Trophoblast cell (in vitro differentiated cells and primary cell): ENCODE measurements around the gene BEND6.
A peak's percentile ranks its signal among the peaks of the same experiment; 100 is the strongest.

Experiments
- DNase-seq, 2 donors: peaks; one replicate each; pipeline ENCODE4 v3.0.0-alpha.2; 2016
- H2AFZ ChIP-seq: 2 replicates; pipeline ENCODE4 v1.6.1; 2013; ENCODE audit warnings: low read length, moderate library complexity, mild to moderate bottlenecking; ENCODE audit not compliant: insufficient read depth, poor library complexity
- H2AK5ac ChIP-seq: 2 replicates; pipeline ENCODE4 v1.6.1; 2013; ENCODE audit warnings: mild to moderate bottlenecking, low read length
- H2BK120ac ChIP-seq: 2 replicates; pipeline ENCODE4 v1.6.1; 2013; ENCODE audit warnings: low read length, mild to moderate bottlenecking, moderate library complexity; ENCODE audit not compliant: insufficient read depth, poor library complexity
- H2BK12ac ChIP-seq: 2 replicates; pipeline ENCODE4 v1.6.1; 2013; ENCODE audit warnings: mild to moderate bottlenecking, low read length, moderate library complexity
- H2BK5ac ChIP-seq: 2 replicates; pipeline ENCODE4 v1.6.1; 2013; ENCODE audit warnings: low read length, low read depth, moderate library complexity, mild to moderate bottlenecking; ENCODE audit not compliant: poor library complexity
- H3K14ac ChIP-seq: 2 replicates; pipeline ENCODE4 v1.6.1; 2013; ENCODE audit warnings: mild to moderate bottlenecking, low read length
- H3K18ac ChIP-seq: 2 replicates; pipeline ENCODE4 v1.6.1; 2013; ENCODE audit warnings: mild to moderate bottlenecking, low read length
- H3K23ac ChIP-seq: 2 replicates; pipeline ENCODE4 v1.6.1; 2013; ENCODE audit warnings: low read length
- H3K27ac ChIP-seq: 2 replicates; pipeline ENCODE4 v1.5.1; 2013; ENCODE audit warnings: low read depth, mild to moderate bottlenecking, inconsistent platforms, low read length, moderate library complexity
- H3K27me3 ChIP-seq: 2 replicates; pipeline ENCODE4 v1.6.1; 2013; ENCODE audit warnings: inconsistent platforms, mild to moderate bottlenecking, low read length, moderate library complexity; ENCODE audit not compliant: insufficient read depth
- H3K36me3 ChIP-seq, 2 experiments: 1 replicate in 1 of 2; 2 replicates in 1 of 2; pipeline ENCODE4 v1.6.1; 2013; ENCODE audit warnings: low read length in 2 of 2, mild to moderate bottlenecking in 2 of 2, moderate library complexity in 1 of 2; ENCODE audit not compliant: insufficient read depth in 2 of 2, control insufficient read depth in 1 of 2
- H3K4ac ChIP-seq: 2 replicates; pipeline ENCODE4 v1.6.1; 2013; ENCODE audit warnings: low read depth, mild to moderate bottlenecking, low read length, moderate library complexity
- H3K4me1 ChIP-seq, 2 experiments: 1 replicate in 1 of 2; 2 replicates in 1 of 2; pipeline ENCODE4 v1.6.1; 2013; ENCODE audit warnings: low read length in 2 of 2, mild to moderate bottlenecking in 2 of 2, moderate library complexity in 1 of 2; ENCODE audit not compliant: insufficient read depth in 2 of 2, control insufficient read depth in 1 of 2
- H3K4me2 ChIP-seq: 2 replicates; pipeline ENCODE4 v1.6.1; 2013; ENCODE audit warnings: inconsistent platforms, mild to moderate bottlenecking, low read length, moderate library complexity
- H3K4me3 ChIP-seq: 2 replicates; pipeline ENCODE4 v1.5.1; 2013; ENCODE audit warnings: mild to moderate bottlenecking, low read depth, low read length, inconsistent platforms
- H3K79me1 ChIP-seq: one replicate; pipeline ENCODE4 v1.6.1; 2013; ENCODE audit warnings: low read length
- H3K79me2 ChIP-seq: 2 replicates; pipeline ENCODE4 v1.6.1; 2013; ENCODE audit warnings: low read length, mild to moderate bottlenecking; ENCODE audit not compliant: control insufficient read depth, insufficient read depth, poor library complexity
- H3K9ac ChIP-seq: 2 replicates; pipeline ENCODE4 v1.6.1; 2013; ENCODE audit warnings: mild to moderate bottlenecking, low read length
- H3K9me3 ChIP-seq: 2 replicates; pipeline ENCODE4 v1.6.1; 2013; ENCODE audit warnings: low read depth, mild to moderate bottlenecking, control low read depth, inconsistent platforms, low read length; ENCODE audit not compliant: insufficient read depth
- H4K12ac ChIP-seq: 2 replicates; pipeline ENCODE4 v1.6.1; 2013; ENCODE audit warnings: low read depth, mild to moderate bottlenecking, low read length, moderate library complexity
- H4K8ac ChIP-seq: 2 replicates; pipeline ENCODE4 v1.6.1; 2013; ENCODE audit warnings: low read depth, mild to moderate bottlenecking, low read length, moderate library complexity
- H4K91ac ChIP-seq: one replicate; pipeline ENCODE4 v1.6.1; 2013; ENCODE audit warnings: low read depth, mild to moderate bottlenecking, low read length, moderate library complexity
- WGBS: extraction: QIAGEN DNeasy Blood & Tissue Kit; methylation state at CpG from one replicate; pipeline ENCODE4 v1.1.7; 2013; ENCODE audit warnings: missing lambda C conversion rate; ENCODE audit not compliant: insufficient read length, insufficient coverage; ENCODE audit errors: extremely low coverage; 5-methylcytosine and 5-hydroxymethylcytosine counted together

BEND6 gene

DNA sequence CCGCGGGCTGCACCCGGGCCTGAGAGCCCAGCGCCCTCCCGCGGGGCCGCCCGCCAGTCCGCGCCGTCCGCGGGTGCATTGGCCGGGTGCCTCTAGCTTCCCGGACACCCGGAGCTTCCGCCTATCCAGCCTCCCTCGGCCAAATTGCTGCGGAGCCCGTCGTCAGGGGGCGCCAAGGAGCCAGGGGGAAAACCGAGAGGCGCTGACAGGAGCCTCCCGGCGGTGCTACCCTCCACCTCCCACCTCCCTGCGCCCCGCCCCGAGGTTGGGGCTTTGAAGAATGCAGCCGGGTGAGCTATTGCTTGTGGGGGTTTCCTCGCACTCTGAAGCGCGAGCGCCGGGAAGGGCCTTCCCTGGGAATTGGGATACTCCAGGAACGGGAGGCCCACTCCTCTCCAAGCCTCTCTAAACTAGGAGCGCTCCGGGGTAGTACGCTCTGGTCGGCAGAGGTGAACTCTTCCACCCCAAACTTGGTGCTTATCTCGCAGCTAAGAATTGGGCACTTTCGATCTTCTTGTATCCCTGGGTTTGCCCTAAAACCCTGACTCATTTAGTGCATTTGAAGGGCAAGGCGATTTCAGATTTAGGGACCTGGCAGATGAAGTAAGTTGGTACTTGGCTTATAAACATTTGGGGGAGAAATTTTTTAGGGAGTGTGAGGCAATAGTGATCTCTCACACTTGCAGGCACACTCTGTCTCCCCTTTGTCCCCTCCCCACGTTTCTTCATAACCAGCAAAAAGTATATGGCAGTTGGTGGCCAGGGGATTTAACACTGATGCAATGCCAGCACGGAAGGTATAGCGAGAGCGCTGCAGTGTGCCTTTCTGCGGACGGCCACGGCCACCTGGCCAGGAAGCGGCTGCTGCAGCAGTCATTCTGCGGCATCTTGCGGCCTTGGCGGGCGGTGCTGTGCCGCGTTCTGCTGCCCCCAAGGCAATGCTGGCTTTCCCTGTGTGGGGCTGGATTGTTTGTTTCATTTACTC lies 556 bp downstream of the BEND6 start:
- Histone ChIP-seq H3K79me2 (peaks cover 7% of the 10 kb centered on the region), H2BK5ac (peak overlapping the region; percentile 75), H3K79me1 (peaks cover 13% of the 10 kb centered on the region), H3K23ac (no peak overlapping the region), H3K9me3 (no peaks in the 10 kb centered on the region), H2AFZ (peak overlapping the region; percentile 62), H4K12ac (peak overlapping the region; percentile 64), H2BK120ac (peak overlapping the region; percentile 38), H3K36me3 (no peaks in the 10 kb centered on the region), H3K4ac (no peak overlapping the region), H4K91ac (peak overlapping the region; percentile 92), H3K4me2 (peak overlapping the region; percentile 94), H2AK5ac (no peak overlapping the region), H3K14ac (peak overlapping the region; percentile 86), H3K18ac (peak overlapping the region; percentile 72), H4K8ac (peak overlapping the region; percentile 70), H3K9ac (peak overlapping the region; percentile 76), H3K27me3 (no peaks in the 10 kb centered on the region), H3K4me1 (peaks cover 0 to 3% of the 10 kb centered on the region in 2 experiments), H3K27ac (peak overlapping the region; percentile 80), H2BK12ac (no peak overlapping the region), H3K4me3 (peak overlapping the region; percentile 90)
- peak; percentile 91 to 94 for DNase-seq
- WGBS, result no CpG with 5 or more reads among the region's 57 CpGs

DNA sequence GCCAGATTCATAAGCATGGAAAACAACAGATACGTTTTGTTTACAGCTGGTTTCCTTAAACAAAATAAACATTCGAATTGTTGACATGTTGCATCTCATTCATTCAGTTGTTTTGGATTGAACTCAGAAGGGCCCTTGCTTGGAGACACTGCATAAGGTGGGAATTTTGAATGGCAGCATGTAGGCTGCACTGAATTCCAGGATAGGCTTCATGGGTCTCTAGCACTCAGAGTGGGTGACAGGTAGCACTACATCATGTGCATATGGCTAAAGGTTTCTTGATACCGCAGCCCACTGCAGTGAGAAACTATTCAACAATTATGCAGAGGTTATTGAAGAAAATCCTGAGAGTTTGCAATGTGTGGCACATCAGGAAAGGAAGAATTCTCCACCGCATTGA lies 1.6 kb downstream of the BEND6 start:
- H3K4me1 ChIP-seq, result peaks cover 0 to 3% of the 10 kb centered on the region in 2 experiments
- no peak overlapping the region for H2AFZ ChIP-seq
- H3K4me3 ChIP-seq, result no peak overlapping the region
- no peak overlapping the region for H3K27ac ChIP-seq
- no peak overlapping the region for H3K4me2 ChIP-seq
- no peak overlapping the region for H3K18ac ChIP-seq
- WGBS, result no CpG with 5 or more reads among the region's 4 CpGs
- H3K79me1 ChIP-seq, result peaks cover 13% of the 10 kb centered on the region
- no peak overlapping the region for H2BK12ac ChIP-seq
- H3K9me3 ChIP-seq, result no peaks in the 10 kb centered on the region
- no peak overlapping the region for H4K12ac ChIP-seq
- H3K14ac ChIP-seq, result no peak overlapping the region
- no peak overlapping the region for H3K9ac ChIP-seq
- H3K36me3 ChIP-seq, result no peaks in the 10 kb centered on the region
- H4K8ac ChIP-seq, result no peak overlapping the region
- H3K4ac ChIP-seq, result no peak overlapping the region
- no peak overlapping the region for H2AK5ac ChIP-seq
- no peak overlapping the region for H2BK5ac ChIP-seq
- peaks cover 7% of the 10 kb centered on the region for H3K79me2 ChIP-seq
- H3K23ac ChIP-seq, result no peak overlapping the region
- no peaks in the 10 kb centered on the region for H3K27me3 ChIP-seq
- H2BK120ac ChIP-seq, result no peak overlapping the region
- H4K91ac ChIP-seq, result no peak overlapping the region
- no peak for DNase-seq

DNA sequence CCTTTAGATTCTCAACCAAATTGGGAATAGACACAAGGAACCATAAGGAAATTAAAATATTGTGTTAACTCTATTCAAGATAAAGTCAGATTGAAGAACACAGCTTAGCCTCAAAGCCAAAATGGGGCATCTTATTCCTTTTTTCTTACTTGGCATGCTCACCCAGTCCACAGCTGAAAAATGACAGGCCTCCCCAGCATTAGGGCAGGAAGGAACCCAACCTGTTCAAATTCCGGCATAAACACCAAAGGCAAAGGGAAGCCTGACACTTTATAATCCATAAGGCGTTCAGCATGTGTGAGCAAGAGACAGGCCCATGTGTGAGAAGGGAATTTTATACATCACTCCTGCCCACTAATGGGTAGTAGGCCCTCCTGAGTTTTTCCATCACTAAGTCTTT lies 2.9 kb downstream of the BEND6 start:
- Histone ChIP-seq H3K27me3 (no peaks in the 10 kb centered on the region), H3K79me2 (peaks cover 7% of the 10 kb centered on the region), H3K23ac (no peak overlapping the region), H2BK120ac (no peak overlapping the region), H3K36me3 (no peaks in the 10 kb centered on the region), H3K4ac (no peak overlapping the region), H3K18ac (no peak overlapping the region), H3K9me3 (no peaks in the 10 kb centered on the region), H2AK5ac (no peak overlapping the region), H2AFZ (no peak overlapping the region), H3K4me1 (peaks cover 0 to 3% of the 10 kb centered on the region in 2 experiments), H4K12ac (no peak overlapping the region), H2BK12ac (no peak overlapping the region), H3K9ac (no peak overlapping the region), H3K4me2 (no peak overlapping the region), H3K27ac (no peak overlapping the region), H4K8ac (no peak overlapping the region), H4K91ac (no peak overlapping the region), H3K79me1 (peaks cover 13% of the 10 kb centered on the region), H3K4me3 (no peak overlapping the region), H2BK5ac (no peak overlapping the region), H3K14ac (no peak overlapping the region)
- no peak for DNase-seq
- WGBS, result no CpG with 5 or more reads among the region's 2 CpGs

DNA sequence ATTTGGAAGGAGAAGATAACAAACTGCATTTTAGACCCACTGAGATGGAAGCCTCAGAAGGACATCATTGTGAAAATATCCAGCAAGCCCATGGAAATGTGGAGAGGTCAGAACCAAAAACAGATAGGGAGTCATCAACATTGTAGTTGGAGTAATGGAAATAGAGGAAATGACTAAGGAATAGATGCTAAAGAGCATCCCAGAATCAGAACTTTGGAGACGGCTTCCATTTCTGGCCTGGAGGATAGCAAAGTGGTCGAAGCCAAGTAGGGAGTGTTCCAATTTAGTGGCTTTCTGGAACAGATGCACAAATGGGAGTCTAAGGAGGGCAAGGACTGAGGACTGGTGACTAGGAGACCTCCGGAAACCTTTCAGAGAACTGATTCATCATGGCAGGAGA lies 3.6 kb downstream of the BEND6 start:
- Histone ChIP-seq H3K4me2 (no peak overlapping the region), H3K79me2 (peaks cover 7% of the 10 kb centered on the region), H3K27ac (no peak overlapping the region), H4K8ac (no peak overlapping the region), H3K4me1 (peaks cover 0 to under 1% of the 10 kb centered on the region in 2 experiments), H3K23ac (no peak overlapping the region), H3K9me3 (no peaks in the 10 kb centered on the region), H3K27me3 (no peaks in the 10 kb centered on the region), H2BK5ac (no peak overlapping the region), H3K18ac (no peak overlapping the region), H2AK5ac (no peak overlapping the region), H2AFZ (no peak overlapping the region), H4K12ac (no peak overlapping the region), H3K36me3 (no peaks in the 10 kb centered on the region), H2BK12ac (no peak overlapping the region), H3K4ac (no peak overlapping the region), H3K4me3 (no peak overlapping the region), H4K91ac (no peak overlapping the region), H3K14ac (no peak overlapping the region), H3K9ac (no peak overlapping the region), H2BK120ac (no peak overlapping the region), H3K79me1 (peaks cover 13% of the 10 kb centered on the region)
- whole genome bisulfite sequencing, result no CpG with 5 or more reads among the region's 3 CpGs
- DNase-seq, result no peak
